Ovary (tissue), 9 donors: ENCODE results near the gene KRT32. TPM values are rescaled to one million over a fixed set of nuclear protein-coding genes. Genes with fewer than 3 reads are reported as not detected.

ENCODE experiments used
- DNase-seq, 5 donors: peaks; one replicate each; pipeline ENCODE4 v3.0.0-alpha.2; 2019 to 2020
- H3K27ac ChIP-seq, 2 donors: fragments of 200-600 bp; one replicate each; pipeline versions ENCODE4 v1.5.1 to v1.8.0; 2019 to 2022
- H3K27me3 ChIP-seq: fragments of 200-600 bp; one replicate; pipeline ENCODE4 v1.8.0; 2022
- H3K36me3 ChIP-seq: fragments of 200-600 bp; sonication (generic); one replicate; pipeline ENCODE4 v1.5.1; 2019
- H3K4me1 ChIP-seq: one replicate; pipeline ENCODE4 v1.8.1; 2013; ENCODE audit warnings: mild to moderate bottlenecking, moderate library complexity; ENCODE audit not compliant: insufficient read depth
- H3K4me3 ChIP-seq: fragments of 200-600 bp; sonication (generic); one replicate; pipeline ENCODE4 v1.5.1; 2017
- H3K9me3 ChIP-seq, 2 donors: fragments of 200-600 bp in 1 of 2; sonication (generic) in 1 of 2; one replicate each; pipeline versions ENCODE4 v1.5.1 to v1.8.1; 2013 to 2019; ENCODE audit warnings: mild to moderate bottlenecking in 1 of 2, moderate library complexity in 1 of 2
- EP300 ChIP-seq: sonication (generic); formaldehyde crosslinking; IDR thresholded peaks from one replicate; pipeline ENCODE4 v1.6.1; 2017; ENCODE audit warnings: antibody characterized with exemption
- POLR2A ChIP-seq: fragments of 450-650 bp; IDR thresholded peaks from one replicate; pipeline ENCODE4 v1.6.1; 2017; ENCODE audit warnings: antibody characterized with exemption, mild to moderate bottlenecking, moderate library complexity
- WGBS, 3 donors: extraction: QIAGEN DNeasy Blood & Tissue Kit in 1 of 3; methylation state at CpG; one replicate each; pipeline versions ENCODE4 v1.1.5 to v1.1.7; 2013 to 2017; 5-methylcytosine and 5-hydroxymethylcytosine counted together
- intact Hi-C, 4 donors: fragments of 100-400 bp; cut with DNase I; formaldehyde crosslinking; loops; one replicate each; pipeline versions ENCODE4 v1.11.0 to v1.15.1; 2022 to 2023
- polyA plus RNA-seq, 2 donors: library from polyadenylated mRNA; stranded (reverse); fragments of 200-250 nt in 1 of 2; fragments of 350-450 nt in 1 of 2; fragmentation: Illumina TruSeq in 1 of 2; extraction: RNeasy Lipid Tissue Mini Kit (QIAGEN cat#74804) in 1 of 2; gene quantifications; one replicate each; pipeline ENCODE4 v1.2.3, GENCODE V29; 2013 to 2014
- total RNA-seq, 7 donors: library from RNA; depleted of rRNA in 2 of 7; stranded (reverse); fragments of >200 nt in 2 of 7; fragmentation: NEBNext Ultra II Directional in 3 of 7; extraction: Animal tissue kit (Norgen Biotek cat#: 25700) in 3 of 7; gene quantifications; one replicate each; pipeline versions ENCODE4 v1.1.0 to v1.2.4, GENCODE V29; 2016 to 2023
- TF ChIP-seq, protein P1 (sequence below), 3 donors: fragments of 450-650 bp in 2 of 3; fragments of 200-600 bp in 1 of 3; IDR thresholded peaks; one replicate each; pipeline versions ENCODE4 v1.5.1 to v1.8.0; 2016 to 2022; ENCODE audit warnings: antibody characterized with exemption in 3 of 3, mild to moderate bottlenecking in 1 of 3
- donor health status: DM: no; HTN: no; CAD: no; lungs with moderate emphysema.
- donor health status: DM: no; HTN: no; CAD: no.
- donor health status: Bipolar disorder and iron deficiency.
- donor health status: DM: yes; HTN: yes; CAD: no.
- donor health status: DM: no; HTN: no; CAD: no.
- donor health status: DM: yes; HTN: yes; CAD: no.

KRT32 gene
- total and polyA plus RNA-seq, 9 donors = 0.18 to 0.33 (median 0.20) TPM; not detected in 6

- Histone ChIP-seq H3K4me1 (no peaks in the 10 kb centered on the region), H3K4me3 (no peak overlapping the region), H3K27ac (no peak overlapping the region), H3K36me3 (no peaks in the 10 kb centered on the region), H3K27me3 (no peaks in the 10 kb centered on the region), H3K9me3 (no peaks in the 10 kb centered on the region)
- intact Hi-C loops = no loop called here
- WGBS, 3 donors = 75 to 82% (median 78%) methylated on average over 7 of the region's 7 CpGs
- DNase-seq = no peak
- TF ChIP-seq EP300 (no peak), POLR2A (no peak)
- TF ChIP-seq, protein P1, sequence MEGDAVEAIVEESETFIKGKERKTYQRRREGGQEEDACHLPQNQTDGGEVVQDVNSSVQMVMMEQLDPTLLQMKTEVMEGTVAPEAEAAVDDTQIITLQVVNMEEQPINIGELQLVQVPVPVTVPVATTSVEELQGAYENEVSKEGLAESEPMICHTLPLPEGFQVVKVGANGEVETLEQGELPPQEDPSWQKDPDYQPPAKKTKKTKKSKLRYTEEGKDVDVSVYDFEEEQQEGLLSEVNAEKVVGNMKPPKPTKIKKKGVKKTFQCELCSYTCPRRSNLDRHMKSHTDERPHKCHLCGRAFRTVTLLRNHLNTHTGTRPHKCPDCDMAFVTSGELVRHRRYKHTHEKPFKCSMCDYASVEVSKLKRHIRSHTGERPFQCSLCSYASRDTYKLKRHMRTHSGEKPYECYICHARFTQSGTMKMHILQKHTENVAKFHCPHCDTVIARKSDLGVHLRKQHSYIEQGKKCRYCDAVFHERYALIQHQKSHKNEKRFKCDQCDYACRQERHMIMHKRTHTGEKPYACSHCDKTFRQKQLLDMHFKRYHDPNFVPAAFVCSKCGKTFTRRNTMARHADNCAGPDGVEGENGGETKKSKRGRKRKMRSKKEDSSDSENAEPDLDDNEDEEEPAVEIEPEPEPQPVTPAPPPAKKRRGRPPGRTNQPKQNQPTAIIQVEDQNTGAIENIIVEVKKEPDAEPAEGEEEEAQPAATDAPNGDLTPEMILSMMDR (IDR thresholded peaks at IDR 0.05) = no peak
Measured at GRCh38 chr17:41512546-41513167, 45.5 kb upstream of the KRT32 start.

GRCh38 chr17:41511716-41512115, 44.5 kb upstream of the KRT32 start:
- no peaks in the 10 kb centered on the region for H3K9me3 ChIP-seq
- H3K4me3 ChIP-seq = no peak overlapping the region
- intact Hi-C loops = no loop called here
- DNase-seq = no peak
- H3K27me3 ChIP-seq = no peaks in the 10 kb centered on the region
- no peaks in the 10 kb centered on the region for H3K4me1 ChIP-seq
- no peaks in the 10 kb centered on the region for H3K36me3 ChIP-seq
- TF ChIP-seq EP300 = no peak
- no peak for TF ChIP-seq POLR2A
- H3K27ac ChIP-seq = no peak overlapping the region
- WGBS, 3 donors = 75 to 85% (median 80%) methylated on average over 10 of the region's 10 CpGs

GRCh38 chr17:41511116-41511515, 43.9 kb upstream of the KRT32 start:
- intact Hi-C loops = no loop called here
- WGBS, 3 donors = 85 to 86% (median 86%) methylated on average over 4 of the region's 4 CpGs

GRCh38 chr17:41510251-41511065, 43.3 kb upstream of the KRT32 start:
- Histone ChIP-seq H3K9me3 (no peaks in the 10 kb centered on the region), H3K4me1 (no peaks in the 10 kb centered on the region), H3K27me3 (no peaks in the 10 kb centered on the region), H3K36me3 (no peaks in the 10 kb centered on the region), H3K4me3 (no peak overlapping the region), H3K27ac (no peak overlapping the region)
- 86 to 92% (median 91%) methylated on average over 7 of the region's 7 CpGs for WGBS, 3 donors
- intact Hi-C loops = no loop called here
- TF ChIP-seq, protein P1 (IDR thresholded peaks at IDR 0.05) = no peak
- no peak for TF ChIP-seq EP300
- TF ChIP-seq POLR2A = no peak
- DNase-seq = no peak

More at GRCh38 chr17:41511116-41511515, 43.9 kb upstream of the KRT32 start:
- Histone ChIP-seq H3K4me3 (no peak overlapping the region), H3K4me1 (no peaks in the 10 kb centered on the region), H3K27me3 (no peaks in the 10 kb centered on the region), H3K9me3 (no peaks in the 10 kb centered on the region), H3K36me3 (no peaks in the 10 kb centered on the region), H3K27ac (no peak overlapping the region)
- DNase-seq = no peak
- TF ChIP-seq EP300 (no peak), POLR2A (no peak)
- TF ChIP-seq, protein P1 (IDR thresholded peaks at IDR 0.05) = no peak
